IPS DF 6.9 (cell line): ENCODE data around the gene CCDC90B.
"Not testable (repeated sequence)": the region's sequence is repeated elsewhere in the genome, so short reads cannot be mapped to it uniquely, and the experiment has no call there.

Experiments used
- DNase-seq: peaks from one replicate; pipeline ENCODE4 v3.0.0-alpha.2; 2013; ENCODE audit warnings: low read depth, low spot score
- H3K27ac ChIP-seq: one replicate; pipeline ENCODE4 v1.5.1; 2013; ENCODE audit warnings: low read length, control low read depth
- H3K27me3 ChIP-seq: 2 replicates; pipeline ENCODE4 v1.6.1; 2013; ENCODE audit warnings: mild to moderate bottlenecking, low read length; ENCODE audit not compliant: control insufficient read depth, insufficient read depth
- H3K36me3 ChIP-seq: 2 replicates; pipeline ENCODE4 v1.6.1; 2013; ENCODE audit warnings: low read length; ENCODE audit not compliant: control insufficient read depth, insufficient read depth
- H3K4me1 ChIP-seq: 2 replicates; pipeline ENCODE4 v1.6.1; 2013; ENCODE audit warnings: low read length; ENCODE audit not compliant: control insufficient read depth, insufficient read depth
- H3K4me3 ChIP-seq: 2 replicates; pipeline ENCODE4 v1.5.1; 2013; ENCODE audit warnings: mild to moderate bottlenecking, low read length
- H3K9me3 ChIP-seq: 2 replicates; pipeline ENCODE4 v1.6.1; 2013; ENCODE audit warnings: low read length, inconsistent platforms; ENCODE audit not compliant: control insufficient read depth, insufficient read depth
- WGBS: extraction: QIAGEN DNeasy Blood & Tissue Kit; methylation state at CpG from one replicate; pipeline ENCODE4 v1.1.7; 2013; ENCODE audit warnings: mixed read lengths, missing lambda C conversion rate; ENCODE audit not compliant: insufficient read length, insufficient coverage; 5-methylcytosine and 5-hydroxymethylcytosine counted together

Gene CCDC90B

DNA sequence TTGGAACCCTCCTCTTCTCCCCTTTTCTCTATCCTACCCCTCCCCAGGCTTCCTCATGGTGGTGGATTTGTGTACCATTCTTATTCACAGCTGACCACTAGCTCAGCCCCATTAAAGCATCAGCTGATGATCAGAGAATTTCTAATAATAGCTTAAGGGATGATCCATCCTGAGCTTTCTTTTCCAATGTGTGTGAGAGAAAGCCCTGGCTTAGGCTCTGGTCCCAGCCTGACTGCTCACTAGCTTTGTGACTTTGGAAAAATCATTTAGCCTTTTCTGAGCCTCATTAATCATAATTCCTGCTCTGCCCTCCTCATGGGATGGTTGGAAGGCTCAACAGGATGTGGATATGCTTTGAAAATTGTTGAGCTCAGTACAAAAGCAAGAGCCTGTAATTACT lies 26.3 kb upstream of the CCDC90B start:
- Histone ChIP-seq H3K27ac (no peak overlapping the region), H3K4me3 (no peak overlapping the region), H3K36me3 (no peaks in the 10 kb centered on the region), H3K9me3 (no peaks in the 10 kb centered on the region), H3K27me3 (no peaks in the 10 kb centered on the region), H3K4me1 (no peaks in the 10 kb centered on the region)
- no peak for DNase-seq

DNA sequence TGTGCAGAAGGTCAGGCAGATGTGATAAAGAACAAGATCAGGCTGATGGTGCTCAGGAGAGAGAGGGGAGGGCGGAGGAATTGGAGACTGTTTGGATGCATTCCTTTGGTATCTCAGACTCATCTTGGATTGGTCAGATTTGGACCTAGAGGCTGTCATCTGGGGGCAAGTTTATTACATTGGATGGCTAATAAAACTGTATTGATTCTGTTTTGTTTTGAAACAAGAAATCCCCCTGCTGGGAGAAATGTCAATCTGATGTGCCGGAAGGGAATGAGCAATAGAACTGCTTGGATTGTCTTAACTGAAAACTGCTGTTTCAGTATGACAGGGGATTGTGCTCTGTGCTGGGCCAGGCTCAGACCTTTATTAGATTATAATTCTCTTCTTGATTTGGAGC lies 25.5 kb upstream of the CCDC90B start:
- DNase-seq = no peak
- no peaks in the 10 kb centered on the region for H3K9me3 ChIP-seq
- WGBS = no CpG with 5 or more reads among the region's 2 CpGs
- H3K27ac ChIP-seq = no peak overlapping the region
- no peaks in the 10 kb centered on the region for H3K36me3 ChIP-seq
- H3K27me3 ChIP-seq = no peaks in the 10 kb centered on the region
- H3K4me3 ChIP-seq = no peak overlapping the region
- no peaks in the 10 kb centered on the region for H3K4me1 ChIP-seq

DNA sequence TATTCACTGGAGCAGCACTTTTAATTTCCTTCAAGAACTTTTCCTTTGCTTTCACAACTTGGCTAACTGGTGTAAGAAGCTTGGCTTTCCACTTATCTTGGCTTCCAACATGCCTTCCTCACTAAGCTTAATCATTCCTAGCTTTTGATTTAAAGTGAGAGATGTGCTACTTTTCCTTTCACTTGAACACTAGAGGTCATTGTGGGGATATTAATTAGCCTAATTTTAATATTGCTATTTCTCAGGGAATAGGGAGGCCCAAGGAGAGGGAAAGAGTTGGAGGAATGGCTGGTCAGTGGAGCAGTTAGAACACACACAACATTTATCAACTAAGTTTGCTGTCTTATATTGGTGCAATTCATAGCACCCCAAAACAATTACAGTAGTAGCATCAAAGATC lies 24.6 kb upstream of the CCDC90B start:
- Histone ChIP-seq H3K36me3 (no peaks in the 10 kb centered on the region), H3K4me1 (no peaks in the 10 kb centered on the region), H3K9me3 (no peaks in the 10 kb centered on the region), H3K4me3 (no peak overlapping the region), H3K27ac (no peak overlapping the region), H3K27me3 (no peaks in the 10 kb centered on the region)
- no peak for DNase-seq

DNA sequence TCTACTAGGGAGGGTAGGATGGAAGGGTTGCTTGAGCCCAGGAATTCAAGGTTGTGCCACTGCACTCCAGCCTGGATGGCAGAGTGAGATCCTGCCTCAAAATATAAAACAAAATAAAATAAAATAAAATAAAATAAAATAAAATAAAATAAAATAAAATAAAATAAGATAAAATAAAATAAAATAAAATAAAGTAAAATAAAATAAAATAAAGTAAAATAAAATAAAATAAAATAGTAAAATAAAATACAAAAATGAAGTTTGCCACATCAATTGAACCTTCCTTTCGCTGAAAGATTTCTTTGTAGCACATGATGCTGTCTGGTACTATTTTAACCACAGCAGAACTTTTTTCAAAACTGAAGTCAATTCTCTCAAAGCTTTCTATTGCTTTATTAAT lies 22.4 kb upstream of the CCDC90B start:
- not testable (repeated sequence) for H3K27ac ChIP-seq, H3K9me3 ChIP-seq, DNase-seq, H3K27me3 ChIP-seq, H3K4me1 ChIP-seq, H3K36me3 ChIP-seq, H3K4me3 ChIP-seq
- WGBS = no CpG with 5 or more reads among the region's 1 CpG

DNA sequence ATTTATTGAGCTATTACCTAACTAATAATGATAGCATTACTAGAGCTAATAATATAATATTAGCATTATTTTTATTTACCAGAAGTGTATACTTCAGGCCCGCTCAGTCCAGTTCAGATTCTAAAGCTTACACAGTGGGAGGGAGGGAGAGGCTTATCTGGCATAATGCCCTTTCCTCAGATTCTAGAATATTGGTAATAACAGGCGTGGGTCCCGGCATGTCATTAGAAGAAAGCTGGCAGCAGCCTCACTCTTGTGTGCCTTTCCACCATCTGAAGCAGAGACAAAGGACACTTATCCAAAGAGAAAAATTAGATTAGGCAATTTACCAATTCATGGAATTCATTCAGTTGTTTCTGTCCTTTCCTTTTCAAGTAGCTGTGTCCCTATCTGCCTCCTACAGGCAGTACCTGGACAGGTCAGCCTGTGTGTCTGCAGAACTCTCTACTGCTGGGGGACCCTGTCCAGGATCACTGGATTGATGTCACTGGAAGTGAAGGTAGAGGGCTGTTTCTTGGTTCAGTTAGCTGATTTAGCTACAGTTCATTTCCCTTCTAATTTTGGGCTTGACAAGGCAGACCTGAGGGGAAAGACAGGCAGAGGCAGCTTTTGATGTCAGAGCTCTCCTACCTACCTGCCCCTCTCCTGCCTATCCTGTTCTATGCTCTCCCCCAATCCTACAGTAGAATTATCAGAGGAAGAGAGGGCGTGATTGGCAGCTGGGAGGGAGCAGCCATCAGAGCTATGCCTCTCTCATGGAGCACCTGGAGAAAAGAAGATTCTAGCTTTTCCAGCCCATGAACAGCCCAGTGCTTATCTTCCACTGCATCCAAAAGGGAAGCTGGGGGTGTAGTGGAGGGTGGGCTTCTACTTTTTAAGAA lies 20.3 kb upstream of the CCDC90B start:
- Histone ChIP-seq H3K4me1 (no peaks in the 10 kb centered on the region), H3K4me3 (no peak overlapping the region), H3K9me3 (no peaks in the 10 kb centered on the region), H3K27ac (no peak overlapping the region), H3K27me3 (no peaks in the 10 kb centered on the region), H3K36me3 (no peaks in the 10 kb centered on the region)
- no peak for DNase-seq
- WGBS = no CpG with 5 or more reads among the region's 4 CpGs

DNA sequence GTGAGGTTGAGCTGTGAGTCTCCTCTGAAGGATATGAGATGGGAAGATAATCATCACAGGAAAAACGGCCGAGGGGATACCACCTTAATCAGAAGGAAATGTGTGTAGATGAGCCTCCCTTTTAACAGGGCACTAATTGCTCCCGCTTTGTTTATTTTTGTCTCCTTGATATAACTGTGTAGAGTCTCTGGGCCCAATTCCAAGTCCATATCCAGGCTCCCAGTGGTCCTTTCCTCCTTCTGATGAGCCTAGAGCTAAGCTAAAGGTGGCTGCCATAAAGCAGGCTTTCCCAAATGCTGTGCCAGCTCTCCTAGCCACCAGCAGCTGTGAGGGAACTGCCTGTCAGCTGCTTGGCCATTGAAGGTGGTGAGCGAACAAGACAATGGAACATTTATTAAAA lies 17.1 kb upstream of the CCDC90B start:
- Histone ChIP-seq H3K27ac (no peak overlapping the region), H3K4me3 (no peak overlapping the region), H3K27me3 (no peaks in the 10 kb centered on the region), H3K9me3 (no peaks in the 10 kb centered on the region), H3K4me1 (no peaks in the 10 kb centered on the region), H3K36me3 (no peaks in the 10 kb centered on the region)
- DNase-seq = no peak
- no CpG with 5 or more reads among the region's 4 CpGs for WGBS

DNA sequence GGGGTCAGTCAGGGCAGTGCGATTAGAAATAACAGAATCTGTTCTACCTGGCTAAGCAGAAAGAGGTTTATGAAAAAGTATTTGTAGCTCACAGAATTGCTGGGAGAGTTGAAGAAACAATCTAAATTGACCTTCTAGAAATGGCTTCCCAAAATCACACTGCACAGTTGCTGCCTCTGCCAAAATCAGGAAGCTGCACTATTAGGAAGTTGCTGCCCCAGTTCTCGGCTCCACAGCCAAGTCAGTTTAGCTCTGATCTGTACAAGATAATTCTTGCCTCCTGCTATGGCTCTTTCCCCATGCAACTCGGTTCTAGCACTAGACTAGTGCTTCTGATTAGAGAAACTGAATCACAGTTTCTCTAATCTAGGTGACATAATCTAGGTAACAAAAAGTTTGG lies 16.0 kb upstream of the CCDC90B start:
- Histone ChIP-seq H3K9me3 (no peaks in the 10 kb centered on the region), H3K27ac (no peak overlapping the region), H3K4me3 (no peak overlapping the region), H3K36me3 (no peaks in the 10 kb centered on the region), H3K4me1 (no peaks in the 10 kb centered on the region), H3K27me3 (no peaks in the 10 kb centered on the region)
- DNase-seq = no peak
- no CpG with 5 or more reads among the region's 3 CpGs for WGBS

DNA sequence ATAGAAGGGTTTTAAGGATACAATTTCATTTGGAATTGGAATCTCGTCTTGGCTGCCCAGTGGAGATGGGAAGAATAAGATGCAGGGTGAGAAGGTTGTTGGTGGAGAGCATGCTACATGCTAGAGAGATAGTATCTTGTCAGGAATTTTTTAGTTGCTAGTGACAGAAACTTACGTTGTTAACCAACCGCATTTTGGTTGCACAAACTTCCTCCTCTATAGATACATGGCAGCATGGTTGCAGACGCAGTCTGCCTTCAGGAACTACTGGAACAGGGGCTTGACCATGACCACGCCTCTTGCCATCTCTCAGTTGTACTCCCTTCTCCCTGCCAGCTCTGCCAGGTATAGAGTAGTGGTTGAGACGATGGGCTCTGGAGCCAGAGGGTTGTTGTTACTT lies 13.5 kb upstream of the CCDC90B start:
- H3K9me3 ChIP-seq = no peaks in the 10 kb centered on the region
- no peaks in the 10 kb centered on the region for H3K4me1 ChIP-seq
- no peaks in the 10 kb centered on the region for H3K36me3 ChIP-seq
- no peak for DNase-seq
- H3K27ac ChIP-seq = no peak overlapping the region
- no peak overlapping the region for H3K4me3 ChIP-seq
- no peaks in the 10 kb centered on the region for H3K27me3 ChIP-seq
- no CpG with 5 or more reads among the region's 6 CpGs for WGBS

DNA sequence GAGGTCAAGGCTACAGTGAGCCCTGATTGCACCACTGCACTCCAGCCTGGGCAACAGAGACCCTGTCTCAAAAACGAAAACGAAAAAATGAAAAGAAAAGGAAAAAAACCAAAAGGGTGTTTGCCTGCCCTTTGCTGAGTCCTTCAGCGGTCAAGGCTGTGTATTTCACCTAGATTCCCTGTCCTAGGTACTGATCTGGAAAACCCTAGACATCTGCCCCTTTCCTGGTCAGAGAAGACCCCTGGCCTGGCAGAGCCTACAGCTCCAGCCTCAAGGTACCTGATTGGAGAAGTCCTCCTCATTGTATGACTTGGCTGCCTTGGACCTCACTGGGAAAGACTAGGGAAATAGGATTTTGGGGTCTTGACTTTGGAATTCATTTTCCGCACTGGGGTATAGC lies 8.0 kb upstream of the CCDC90B start:
- H3K36me3 ChIP-seq = no peaks in the 10 kb centered on the region

DNA sequence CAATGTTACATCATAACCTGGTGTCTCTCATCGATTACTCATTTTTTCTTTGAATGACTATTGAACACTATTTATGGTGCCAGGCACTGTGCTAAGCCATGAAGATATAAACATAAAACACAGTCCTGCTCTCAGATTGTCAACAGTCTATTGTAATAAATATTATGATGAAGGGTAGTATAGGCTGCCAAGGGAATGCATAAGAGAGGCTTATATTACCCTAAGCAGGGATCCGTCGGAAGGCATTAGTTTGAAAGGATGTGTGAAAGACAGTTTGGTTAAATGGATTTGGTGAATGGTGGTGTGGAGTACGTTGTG lies 7.2 kb upstream of the CCDC90B start:
- Histone ChIP-seq H3K4me3 (no peak overlapping the region), H3K27ac (no peak overlapping the region), H3K36me3 (no peaks in the 10 kb centered on the region), H3K27me3 (no peaks in the 10 kb centered on the region), H3K4me1 (peaks cover 1% of the 10 kb centered on the region; the same call in 1 of the 2 replicates), H3K9me3 (no peaks in the 10 kb centered on the region)
- WGBS = 100% methylated on average over 3 of the region's 4 CpGs
- DNase-seq = no peak

More for the DNA sequence above, 8.0 kb upstream of the CCDC90B start:
- Histone ChIP-seq H3K27ac (no peak overlapping the region), H3K9me3 (no peaks in the 10 kb centered on the region), H3K4me3 (no peak overlapping the region), H3K27me3 (no peaks in the 10 kb centered on the region), H3K4me1 (peaks cover 1% of the 10 kb centered on the region; the same call in 1 of the 2 replicates)
- WGBS = no CpG with 5 or more reads among the region's 4 CpGs
- no peak for DNase-seq

DNA sequence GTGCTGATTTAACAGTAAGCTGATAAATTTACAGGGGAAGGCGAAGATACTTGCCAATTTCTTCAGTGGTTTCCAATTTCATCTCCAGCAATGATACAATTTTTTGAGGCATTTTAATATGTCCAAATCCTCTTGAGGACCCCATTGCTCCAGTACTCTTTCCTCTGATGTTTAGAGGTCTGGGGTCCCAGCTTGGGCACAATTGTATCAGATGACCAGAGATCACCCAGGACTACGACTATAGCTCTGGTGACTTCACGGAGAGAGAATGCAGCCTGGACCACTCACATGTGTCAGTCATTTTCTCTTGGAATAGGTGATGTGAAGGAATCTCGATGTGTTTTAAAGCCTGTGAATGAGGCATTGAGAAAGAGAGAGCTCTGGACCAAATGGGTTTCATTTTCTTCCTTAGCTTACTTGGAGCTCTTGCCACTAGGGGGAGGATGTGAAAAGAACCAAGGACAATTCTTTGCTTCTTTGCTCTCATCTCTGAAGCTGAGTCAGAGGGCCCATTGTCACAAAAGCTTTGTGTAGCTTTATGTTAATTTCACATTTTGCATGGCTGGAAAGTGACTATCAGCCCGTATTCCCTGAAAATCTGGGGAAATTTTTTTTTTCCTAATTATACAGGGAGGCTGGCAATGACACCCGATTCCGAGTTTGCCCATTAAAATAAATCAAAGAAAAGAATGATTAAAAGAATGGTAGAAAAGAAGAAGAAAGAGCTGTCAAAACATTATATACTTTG lies 6.7 kb upstream of the CCDC90B start:
- Histone ChIP-seq H3K27me3 (no peaks in the 10 kb centered on the region), H3K9me3 (no peaks in the 10 kb centered on the region), H3K4me1 (peaks cover 1% of the 10 kb centered on the region; the same call in 1 of the 2 replicates), H3K27ac (no peak overlapping the region), H3K4me3 (no peak overlapping the region), H3K36me3 (no peaks in the 10 kb centered on the region)
- WGBS = no CpG with 5 or more reads among the region's 7 CpGs
- peak; percentile 48 for DNase-seq
